Fibroblast of lung (primary cell): ENCODE data around the gene FAM13A.

Experiments
- CTCF ChIP-seq, 2 donors: IDR thresholded peaks in 1 of 2; conservative IDR thresholded peaks in 1 of 2; 1 replicate in 1 of 2; 2 replicates in 1 of 2; pipeline ENCODE4 v1.5.1; 2011 to 2012; ENCODE audit warnings: low read length in 2 of 2, control low read depth in 1 of 2, inconsistent platforms in 1 of 2, low read depth in 1 of 2, mild to moderate bottlenecking in 1 of 2
- EZH2 ChIP-seq: IDR thresholded peaks from 2 replicates; pipeline ENCODE4 v1.5.1; 2012; ENCODE audit warnings: low read length, control low read depth, mild to moderate bottlenecking; ENCODE audit errors: missing control alignments

- no peak for TF ChIP-seq CTCF (conservative IDR thresholded peaks at IDR 0.05 in 1 of 2, IDR thresholded peaks at IDR 0.05 in 1 of 2; ENCODE audit: low read depth in 1 of 2, low read length in 2 of 2)
- TF ChIP-seq EZH2, result no peak
Measured at GRCh38 chr4:88953400-88953799, 103.6 kb downstream of the FAM13A start.
